SK-N-SH (cell line): Measurements from ENCODE around the gene SLC26A11. TPM values are rescaled to one million over a fixed set of nuclear protein-coding genes. Genes with fewer than 3 reads are reported as not detected.

Experiments
- CTCF ChIA-PET: fragments of 300-600, 350-600 bp; formaldehyde crosslinking; extraction: SDS; loops from one replicate; lab custom pipeline; 2021; lab: Yijun Ruan, JAX
- POLR2A ChIA-PET: fragments of 350-600 bp; sonication (Branson Sonifier 250); formaldehyde crosslinking; extraction: SDS; loops from one replicate; lab custom pipeline; 2020; ENCODE audit warnings: antibody characterized with exemption, inconsistent platforms; lab: Yijun Ruan, JAX
- DNase-seq: peaks from one replicate; pipeline ENCODE4 v3.0.0; 2012
- H2AFZ ChIP-seq: fragments of 200-600 bp; sonication (generic); 2 replicates; pipeline ENCODE4 v1.8.1; 2016; ENCODE audit warnings: antibody characterized with exemption, mild to moderate bottlenecking, low read depth
- H3F3A ChIP-seq: fragments of 200-600 bp; sonication (generic); replicated peaks from 2 replicates; pipeline ENCODE3; 2016; ENCODE audit warnings: antibody characterized with exemption, mild to moderate bottlenecking; ENCODE audit not compliant: insufficient read depth
- H3K27ac ChIP-seq, 2 experiments: fragments of 200-500 bp in 1 of 2; fragments of 200-600 bp in 1 of 2; sonication (Bioruptor generic) in 1 of 2; sonication (generic), shearing (Covaris generic) in 1 of 2; 2 replicates each; pipeline versions ENCODE4 v1.5.1 to v1.6.1; 2014 to 2016; ENCODE audit warnings: low read depth in 2 of 2, inconsistent platforms in 1 of 2, low read length in 1 of 2, mild to moderate bottlenecking in 1 of 2, mixed read lengths in 1 of 2
- H3K27me3 ChIP-seq: fragments of 200-600 bp; sonication (generic), shearing (Covaris generic); 2 replicates; pipeline ENCODE4 v1.6.1; 2016; ENCODE audit warnings: mixed run types; ENCODE audit not compliant: insufficient read depth
- H3K36me3 ChIP-seq, 2 experiments: fragments of 200-500 bp in 1 of 2; fragments of 200-600 bp in 1 of 2; sonication (Bioruptor generic) in 1 of 2; sonication (generic) in 1 of 2; replicated peaks in 1 of 2; 2 replicates each; pipeline versions ENCODE3 to v1.5.1; 2014 to 2016; ENCODE audit warnings: low read length in 1 of 2, mild to moderate bottlenecking in 1 of 2; ENCODE audit not compliant: insufficient read depth in 2 of 2, control insufficient read depth in 1 of 2
- H3K4me1 ChIP-seq, 2 experiments: fragments of 200-500 bp in 1 of 2; fragments of 200-600 bp in 1 of 2; sonication (Bioruptor generic) in 1 of 2; sonication (generic), shearing (Covaris generic) in 1 of 2; 2 replicates each; pipeline versions ENCODE4 v1.5.1 to v1.6.1; 2014 to 2016; ENCODE audit warnings: low read depth in 1 of 2, low read length in 1 of 2, mixed run types in 1 of 2; ENCODE audit not compliant: insufficient read depth in 2 of 2, control insufficient read depth in 1 of 2
- H3K4me2 ChIP-seq: fragments of 200-600 bp; sonication (generic), shearing (Covaris generic); 2 replicates; pipeline ENCODE4 v1.6.1; 2017; ENCODE audit warnings: mixed run types
- H3K4me3 ChIP-seq, 2 experiments: fragments of 200-500 bp in 1 of 2; fragments of 200-600 bp in 1 of 2; sonication (Bioruptor generic) in 1 of 2; sonication (generic), shearing (Covaris generic) in 1 of 2; 2 replicates each; pipeline versions ENCODE4 v1.5.1 to v1.8.1; 2014 to 2016; ENCODE audit warnings: low read depth in 2 of 2, inconsistent platforms in 1 of 2, low read length in 1 of 2, mild to moderate bottlenecking in 1 of 2, mixed read lengths in 1 of 2, moderate library complexity in 1 of 2
- H3K79me2 ChIP-seq: fragments of 200-600 bp; sonication (generic); 2 replicates; pipeline ENCODE4 v1.8.1; 2017; ENCODE audit warnings: mild to moderate bottlenecking; ENCODE audit not compliant: insufficient read depth
- H3K9ac ChIP-seq: fragments of 200-600 bp; sonication (generic); 2 replicates; pipeline ENCODE4 v1.6.1; 2017; ENCODE audit warnings: mixed run types
- H3K9me2 ChIP-seq: fragments of 200-600 bp; sonication (generic); 2 replicates; pipeline ENCODE4 v1.6.1; 2017; ENCODE audit warnings: mixed run types
- H3K9me3 ChIP-seq: fragments of 200-600 bp; sonication (generic); 2 replicates; pipeline ENCODE4 v1.6.1; 2017; ENCODE audit warnings: mixed run types, mild to moderate bottlenecking, moderate library complexity
- H4K20me1 ChIP-seq: fragments of 200-600 bp; sonication (generic); 2 replicates; pipeline ENCODE4 v1.6.1; 2017; ENCODE audit warnings: mild to moderate bottlenecking, mixed run types; ENCODE audit not compliant: insufficient read depth
- CHD2 ChIP-seq: fragments of 150-350 bp; IDR thresholded peaks from 2 replicates; pipeline ENCODE4 v1.6.1; 2018; ENCODE audit warnings: low read length; ENCODE audit not compliant: partially characterized antibody
- ELF1 ChIP-seq: IDR thresholded peaks from 2 replicates; pipeline ENCODE4 v1.4.0; 2012
- EP300 ChIP-seq, 2 experiments: IDR thresholded peaks; 2 replicates each; pipeline versions ENCODE4 v1.4.0 to v1.6.1; 2012; ENCODE audit warnings: borderline replicate concordance in 1 of 2, low read depth in 1 of 2, low read length in 1 of 2
- FOSL2 ChIP-seq: IDR thresholded peaks from 2 replicates; pipeline ENCODE4 v1.4.0; 2012; ENCODE audit warnings: low read depth, mild to moderate bottlenecking, moderate library complexity, borderline replicate concordance
- FOXJ3 ChIP-seq: sonication (generic); formaldehyde crosslinking; IDR thresholded peaks from 2 replicates; pipeline ENCODE4 v1.5.1; 2020; ENCODE audit warnings: mild to moderate bottlenecking, missing genetic modification reagents
- GABPA ChIP-seq: IDR thresholded peaks from 2 replicates; pipeline ENCODE4 v1.4.0; 2012; ENCODE audit warnings: low read depth, mild to moderate bottlenecking
- IRF3 ChIP-seq: fragments of 150-350 bp; IDR thresholded peaks from 2 replicates; pipeline ENCODE4 v1.6.1; 2016; ENCODE audit warnings: mild to moderate bottlenecking, low read depth, low read length
- JUND ChIP-seq: IDR thresholded peaks from 2 replicates; pipeline ENCODE4 v1.4.0; 2012
- MAX ChIP-seq: IDR thresholded peaks from 2 replicates; pipeline ENCODE4 v1.4.0; 2012; ENCODE audit warnings: low read depth
- MEF2A ChIP-seq: IDR thresholded peaks from 2 replicates; pipeline ENCODE4 v1.4.0; 2012; ENCODE audit warnings: low read depth, borderline replicate concordance
- MXI1 ChIP-seq: IDR thresholded peaks from 2 replicates; pipeline ENCODE4 v1.6.1; 2012; ENCODE audit warnings: mild to moderate bottlenecking, low read depth, low read length, improper control_type of control experiment
- NRF1 ChIP-seq: IDR thresholded peaks from 2 replicates; pipeline ENCODE4 v1.6.1; 2012; ENCODE audit warnings: low read depth, mild to moderate bottlenecking, low read length
- PBX3 ChIP-seq: IDR thresholded peaks from 2 replicates; pipeline ENCODE4; 2012
- RCOR1 ChIP-seq: fragments of 150-350 bp; IDR thresholded peaks from 2 replicates; pipeline ENCODE4 v1.6.1; 2017; ENCODE audit warnings: antibody characterized with exemption, low read length
- RFX5 ChIP-seq: IDR thresholded peaks from 2 replicates; pipeline ENCODE4 v1.6.1; 2012; ENCODE audit warnings: mild to moderate bottlenecking, improper control_type of control experiment, low read length
- RXRA ChIP-seq: IDR thresholded peaks from 2 replicates; pipeline ENCODE4 v1.4.0; 2012; ENCODE audit warnings: low read depth, mild to moderate bottlenecking, borderline replicate concordance
- SIN3A ChIP-seq: IDR thresholded peaks from 2 replicates; pipeline ENCODE4 v1.6.1; 2012; ENCODE audit warnings: low read depth, mild to moderate bottlenecking, low read length, moderate library complexity, borderline replicate concordance
- SMC3 ChIP-seq: IDR thresholded peaks from 2 replicates; pipeline ENCODE4 v1.6.1; 2012; ENCODE audit warnings: low read depth, low read length, improper control_type of control experiment
- TAF1 ChIP-seq: IDR thresholded peaks from 2 replicates; pipeline ENCODE4 v1.6.1; 2012; ENCODE audit warnings: low read depth, mild to moderate bottlenecking, low read length, moderate library complexity, borderline replicate concordance
- USF2 ChIP-seq: fragments of 150-350 bp; IDR thresholded peaks from 2 replicates; pipeline ENCODE4 v1.6.1; 2017; ENCODE audit warnings: antibody characterized with exemption, low read length, low read depth, borderline replicate concordance
- WGBS: methylation state at CpG from one replicate; pipeline ENCODE4 v1.1.6; 2017; ENCODE audit warnings: low lambda C conversion rate; 5-methylcytosine and 5-hydroxymethylcytosine counted together
- polyA plus RNA-seq, 3 experiments: library from polyadenylated mRNA; depleted of rRNA; stranded (reverse); fragments of >200 nt; gene quantifications; 2 replicates each; pipeline ENCODE4 v1.2.3, GENCODE V29; 2012

SLC26A11 gene
- polyA plus RNA-seq, 1 of the 3 experiments (the other 2 are of a cell fraction) = 35.9 TPM

- H3K79me2 ChIP-seq = peaks cover 1% of the 10 kb centered on the region; the same call in 1 of the 2 replicates
- no peak overlapping the region for H3K4me3 ChIP-seq
- no peaks in the 10 kb centered on the region for H3K9me2 ChIP-seq
- H3K4me2 ChIP-seq = no peak overlapping the region
- H3K36me3 ChIP-seq = peaks cover 27 to 71% of the 10 kb centered on the region in 2 experiments
- ChIA-PET POLR2A (no interaction called here), CTCF (interaction anchor here (1.1 to 1.3 kb wide), 2 partner anchors 16 to 23 kb away, joined by 3 read pairs; no protein-coding TSS in a partner anchor)
- no peak overlapping the region for H2AFZ ChIP-seq
- peaks cover 2% of the 10 kb centered on the region; the same call in 1 of the 2 replicates for H4K20me1 ChIP-seq
- H3F3A ChIP-seq = no peaks in the 10 kb centered on the region
- H3K27ac ChIP-seq = no peak overlapping the region
- H3K4me1 ChIP-seq = no peaks in the 10 kb centered on the region
- TF ChIP-seq SMC3 (no peak), MEF2A (no peak), NRF1 (no peak), RXRA (no peak), RFX5 (no peak), USF2 (no peak), JUND (no peak), TAF1 (no peak), MXI1 (no peak), CHD2 (no peak), ELF1 (no peak), FOXJ3 (CRISPR knock-in tag) (no peak), EP300 (IDR thresholded peaks at IDR 0.05; ENCODE audit: borderline replicate concordance in 1 of 2, low read depth in 1 of 2, low read length in 1 of 2) (no peak), MAX (no peak), PBX3 (no peak), RCOR1 (no peak), GABPA (no peak), FOSL2 (no peak), SIN3A (no peak), IRF3 (no peak)
- no peaks in the 10 kb centered on the region for H3K27me3 ChIP-seq
- H3K9ac ChIP-seq = no peak overlapping the region
- 85% methylated on average over 9 of the region's 22 CpGs for WGBS
- DNase-seq = no peak
- no peaks in the 10 kb centered on the region for H3K9me3 ChIP-seq
Measured at GRCh38 chr17:80212109-80212508, 8.1 kb upstream of the SLC26A11 start.
